ENCODE results near the gene SORCS2. TPM values are rescaled to one million over a fixed set of nuclear protein-coding genes. Genes with fewer than 3 reads are reported as not detected.
"Not testable (repeated sequence)": the region's sequence is repeated elsewhere in the genome, so short reads cannot be mapped to it uniquely, and the experiment has no call there.

Gene SORCS2
- total RNA-seq, 1 donor from 2014 or later: under 0.01 TPM

DNA sequence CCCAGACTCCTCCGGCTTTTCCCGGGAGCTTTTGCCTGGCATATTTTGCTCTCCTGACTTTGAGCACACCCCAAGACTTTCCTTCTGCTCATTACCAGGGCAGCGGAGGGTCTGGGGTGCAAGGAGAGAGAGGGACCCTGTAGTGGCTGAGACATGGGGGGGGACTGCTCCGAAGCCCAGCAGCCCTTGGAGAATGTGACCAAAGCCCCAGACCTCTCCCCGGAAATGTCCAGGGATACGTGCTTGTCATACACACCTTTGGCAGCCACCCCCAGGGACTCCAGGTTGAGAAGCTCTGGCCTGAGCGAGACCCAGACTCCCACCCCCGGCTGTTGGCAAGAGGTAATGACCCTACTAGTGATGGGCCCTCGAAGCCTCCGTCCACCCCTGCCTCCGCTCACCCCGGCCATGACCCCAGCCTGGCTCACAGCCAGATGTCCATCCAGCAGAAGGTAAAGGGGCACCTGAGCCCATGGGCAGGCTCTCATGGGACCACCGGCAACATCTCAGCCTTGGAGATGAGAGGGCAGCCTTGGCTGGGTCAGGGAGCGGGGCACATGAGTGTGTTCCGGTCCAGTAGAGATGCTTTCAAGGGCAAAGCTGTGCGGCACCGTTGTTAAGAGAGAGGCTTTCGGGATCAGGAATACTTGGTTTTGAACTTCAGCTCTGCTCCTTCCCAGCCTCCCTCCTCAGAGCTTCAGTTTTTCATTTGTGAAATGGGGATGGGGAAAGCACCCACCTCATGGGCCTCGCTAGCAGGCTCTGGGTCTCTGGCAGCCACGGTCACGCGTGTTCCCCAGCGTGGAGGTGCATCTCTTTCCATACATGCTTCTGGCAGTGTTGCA, 240.4 kb downstream of the SORCS2 start:
- no peak for DNase-seq

DNA sequence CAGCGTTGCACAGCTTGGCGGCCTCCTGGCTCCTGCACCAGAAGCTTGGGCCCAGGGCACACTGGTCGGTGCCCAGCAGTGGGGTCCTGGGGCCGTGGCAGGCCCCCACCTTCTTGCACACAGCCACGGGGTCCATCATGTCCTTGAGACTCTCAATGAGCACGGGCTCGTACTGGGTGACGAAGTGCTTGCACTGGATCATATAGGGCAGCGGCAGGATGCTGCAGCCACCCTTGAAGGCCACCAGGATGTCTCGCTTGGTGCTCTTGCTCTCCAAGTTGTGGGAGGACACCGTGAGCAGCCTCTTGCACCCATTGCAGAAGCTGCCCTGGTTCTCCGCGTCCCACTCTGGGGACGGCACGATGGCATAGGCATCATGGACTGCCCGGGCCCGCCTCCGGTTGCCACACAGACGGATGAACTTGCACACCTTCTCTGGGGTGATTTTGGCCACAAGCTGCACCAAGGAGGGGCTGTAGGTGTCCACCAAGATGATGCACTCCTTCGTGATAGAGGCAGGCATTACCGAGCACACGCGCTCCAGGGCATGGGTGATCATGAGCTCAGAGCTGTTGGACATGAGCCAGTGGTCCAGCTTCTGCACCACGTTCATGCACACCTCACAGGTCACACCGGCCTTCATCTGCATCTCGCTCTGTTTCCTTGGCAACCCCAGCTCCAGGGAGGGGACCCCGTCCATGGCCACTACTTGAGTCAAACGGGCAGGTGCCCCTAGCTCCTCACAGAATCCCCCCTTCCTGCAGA, 241.2 kb downstream of the SORCS2 start:
- DNase-seq: no peak

DNA sequence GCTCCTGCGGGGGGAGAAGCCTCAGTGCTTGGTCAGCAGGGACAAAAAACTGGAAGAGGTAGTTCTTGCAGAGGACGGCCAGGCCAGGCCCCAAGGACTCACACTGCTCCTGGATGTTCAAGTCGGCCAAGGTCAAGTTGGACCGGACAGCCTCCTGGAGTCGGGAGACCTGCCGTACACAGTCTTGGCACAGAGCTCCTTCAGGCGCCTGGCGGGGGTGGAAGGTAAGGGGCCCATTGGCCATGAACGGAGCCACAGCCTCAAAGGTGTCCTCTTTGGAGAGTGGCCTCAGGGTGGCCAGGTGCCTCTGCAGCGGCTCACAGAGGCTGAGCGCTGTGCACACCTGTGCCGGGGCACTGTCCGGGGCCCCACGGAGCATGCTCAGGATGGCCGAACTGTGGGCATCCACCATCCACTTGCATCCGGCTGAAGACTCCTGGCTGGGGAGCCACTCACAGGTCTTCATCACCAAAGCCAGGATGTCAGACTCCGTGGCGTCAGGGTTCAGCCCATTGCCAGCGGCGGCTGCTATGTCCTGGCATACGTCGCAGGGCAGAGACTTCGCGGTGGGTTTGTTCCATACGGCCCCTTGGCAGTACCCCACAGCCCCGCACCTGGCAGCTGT, 241.9 kb downstream of the SORCS2 start:
- no peak for DNase-seq

DNA sequence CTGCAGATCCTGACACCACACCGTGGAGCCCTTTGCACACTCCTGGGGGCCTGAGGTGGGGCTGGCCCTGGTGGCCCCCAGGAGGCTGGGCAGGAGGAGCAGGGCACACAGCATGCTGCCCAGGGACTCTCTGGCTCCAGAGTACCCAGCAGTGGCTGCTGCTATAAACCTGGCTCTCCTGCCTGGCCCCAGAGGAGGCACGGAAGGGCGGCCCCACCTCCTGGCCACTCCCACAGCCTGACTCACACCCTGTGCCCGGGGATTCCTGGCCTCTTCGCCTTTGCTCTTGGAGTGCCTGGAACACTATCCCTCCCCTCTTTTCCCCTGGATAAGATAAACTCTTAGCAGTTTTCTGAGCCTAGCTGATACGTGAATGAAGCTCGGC, 242.4 kb downstream of the SORCS2 start, which contains the start of gene PSAPL1:
PSAPL1 (minus strand) TSS at position 165 of the 385 bp plus-strand sequence; CDS start at position 114, 51 bp downstream.
- peak; percentile 7 for DNase-seq

DNA sequence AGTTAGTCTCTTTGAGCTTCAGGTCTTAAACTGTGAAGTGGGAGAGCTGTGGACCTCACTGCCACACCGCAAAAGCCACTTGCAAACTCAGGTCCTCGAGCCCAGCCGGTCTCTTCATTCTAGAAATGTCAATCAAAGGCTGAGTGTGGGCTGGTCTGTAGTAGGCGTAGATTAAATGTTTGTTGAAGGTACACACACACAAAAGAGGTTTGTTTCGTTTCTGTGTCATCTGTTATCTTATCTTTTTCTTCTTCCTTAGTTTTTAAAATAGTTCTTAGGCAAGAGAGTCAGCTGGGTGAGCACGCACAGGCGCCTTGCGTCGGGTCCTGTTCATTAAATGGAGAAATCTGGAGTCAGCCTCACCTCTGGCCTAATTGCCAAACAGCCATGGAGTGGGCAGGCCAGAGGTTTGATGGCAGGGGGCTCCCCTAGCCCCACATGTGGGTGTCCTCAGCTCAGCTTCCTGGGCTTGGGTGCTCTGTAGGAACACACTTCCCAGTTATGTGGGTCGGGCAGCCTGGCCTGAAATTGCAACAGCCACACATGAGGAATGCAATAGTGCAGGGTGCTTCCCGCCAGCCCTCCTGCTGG, 243.2 kb downstream of the SORCS2 start:
- DNase-seq: no peak

DNA sequence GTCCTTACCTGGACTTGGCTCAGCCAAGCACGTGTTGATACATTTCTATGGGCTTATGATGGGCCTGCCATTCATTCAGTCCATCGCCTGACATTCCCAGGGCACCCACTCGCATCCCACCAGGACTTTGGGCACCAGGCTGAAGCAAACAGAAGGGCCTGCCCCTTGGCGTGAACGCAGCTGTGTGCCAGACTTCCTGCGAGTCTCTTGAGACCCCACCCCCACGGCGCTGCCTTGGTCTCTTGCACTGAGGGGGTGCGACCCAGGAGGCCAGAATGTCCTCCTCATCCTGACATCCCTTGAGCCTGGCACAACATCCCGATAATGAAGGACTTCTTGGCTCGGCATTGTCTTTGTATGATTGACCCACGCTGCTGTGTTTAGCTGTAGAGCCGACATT, 243.9 kb downstream of the SORCS2 start:
- no peak for DNase-seq

- DNase-seq: no peak
These were observed 247.4 kb downstream of the SORCS2 start for GRCh38 chr4:7439699-7440098.

DNA sequence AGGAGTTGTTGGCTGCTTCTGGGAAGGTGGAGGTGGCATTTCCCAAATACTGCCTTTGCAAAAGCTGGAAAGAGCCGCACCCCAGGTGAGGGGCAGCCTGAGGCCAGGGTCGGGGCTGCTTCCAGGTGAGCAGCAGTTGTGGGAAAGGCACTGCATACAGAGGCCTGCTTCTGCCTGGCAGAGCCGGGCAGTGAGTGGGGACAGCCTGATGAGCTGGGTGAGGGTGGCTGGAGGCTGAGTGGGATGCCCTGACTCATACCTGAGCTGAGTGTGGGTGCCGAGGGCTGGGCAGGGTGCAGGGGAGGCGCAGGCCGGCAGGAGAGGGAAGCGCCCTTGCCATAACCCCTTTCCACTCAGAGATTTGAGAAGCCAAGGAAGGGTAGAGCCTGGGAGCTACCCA, 248.9 kb downstream of the SORCS2 start:
- DNase-seq: no peak

DNA sequence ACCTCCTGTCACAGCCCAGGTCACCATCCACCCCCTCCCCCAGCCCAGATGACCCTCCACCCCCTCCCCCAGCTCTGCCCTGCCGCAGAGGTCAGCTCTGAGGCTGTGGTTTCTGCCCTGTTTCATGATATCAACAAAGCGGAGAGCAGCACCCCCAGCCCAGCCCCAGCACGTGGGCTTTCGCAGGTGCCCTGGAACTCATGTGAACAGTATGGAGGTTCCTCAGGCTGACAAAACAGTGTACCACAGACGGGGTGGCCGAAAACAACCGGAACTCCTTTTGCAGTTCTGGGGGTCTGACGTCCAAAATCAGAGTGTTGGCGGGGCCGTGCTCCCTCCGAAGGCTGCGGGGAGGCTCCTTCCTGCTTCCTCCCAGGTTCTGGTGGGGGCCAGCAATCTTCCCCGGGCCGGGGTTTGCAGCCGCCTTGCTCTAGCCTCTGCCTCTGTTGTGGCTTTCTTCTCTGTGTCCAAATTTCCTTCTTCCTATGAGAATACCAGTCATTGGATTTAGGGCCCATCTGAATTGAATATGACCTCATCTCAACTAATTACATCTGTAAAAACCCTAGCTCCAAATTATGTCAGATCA, 250.3 kb downstream of the SORCS2 start:
- DNase-seq: no peak

DNA sequence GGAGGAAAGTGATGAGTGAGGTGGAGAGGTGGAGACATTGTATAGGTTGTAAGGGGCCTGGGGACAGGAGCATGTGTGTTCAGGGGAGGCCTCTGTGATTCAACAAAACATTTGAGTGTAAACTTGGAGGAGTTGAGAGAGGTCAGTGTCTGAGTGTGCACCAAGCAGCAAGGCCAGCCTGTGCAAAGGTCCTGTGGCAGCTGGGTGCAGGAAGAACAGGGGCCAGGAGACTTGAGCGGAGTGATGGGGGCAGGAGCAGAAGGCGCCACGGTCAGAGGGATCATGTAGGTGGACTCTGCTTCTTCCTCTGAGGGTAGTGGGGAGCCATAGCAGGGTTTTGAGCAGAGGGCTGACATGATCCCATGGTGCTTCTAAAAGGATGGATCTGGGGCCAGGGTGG, 252.0 kb downstream of the SORCS2 start:
- DNase-seq: no peak

- no peak for DNase-seq
These were observed 252.4 kb downstream of the SORCS2 start for GRCh38 chr4:7444731-7445130.

DNA sequence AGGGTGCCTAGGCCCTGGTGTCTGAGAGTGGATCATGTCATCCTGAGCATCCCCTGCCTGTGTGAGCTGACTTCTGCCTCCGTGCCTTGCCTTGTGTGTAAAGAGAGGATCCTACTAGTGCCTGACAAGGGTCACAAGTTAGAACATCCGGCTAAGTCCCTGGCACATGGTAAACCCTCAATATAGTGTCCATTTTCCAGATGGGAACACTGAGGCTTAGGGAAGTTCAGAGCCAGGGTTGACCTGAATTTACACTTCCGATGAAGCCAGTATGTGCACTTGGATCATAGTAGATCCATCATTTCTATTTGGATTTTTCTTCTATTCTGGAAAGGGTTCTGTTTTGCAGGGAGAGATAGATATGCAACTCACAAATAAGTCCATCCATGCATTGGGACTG, 254.9 kb downstream of the SORCS2 start:
- DNase-seq: no peak

DNA sequence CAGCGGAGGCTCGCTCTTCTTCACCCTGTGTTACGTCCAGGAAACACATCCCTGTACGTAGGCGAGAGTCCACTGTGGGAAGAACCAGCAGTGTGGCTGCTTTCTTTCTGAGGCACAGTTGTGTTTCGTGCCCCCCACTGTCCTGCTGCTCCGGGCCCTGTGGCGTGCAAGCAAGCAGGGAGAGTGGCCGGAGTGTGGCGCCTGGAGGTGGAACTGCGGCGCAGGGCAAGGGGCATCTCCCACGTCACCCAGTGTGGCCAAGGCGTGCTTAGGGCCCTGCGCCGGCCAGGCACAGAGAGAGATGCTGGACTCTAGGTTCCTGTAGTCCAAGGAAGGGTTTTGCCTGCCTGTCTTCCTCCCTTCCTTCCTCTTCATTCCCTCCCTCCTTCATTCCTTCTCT, 255.7 kb downstream of the SORCS2 start:
- DNase-seq: no peak

DNA sequence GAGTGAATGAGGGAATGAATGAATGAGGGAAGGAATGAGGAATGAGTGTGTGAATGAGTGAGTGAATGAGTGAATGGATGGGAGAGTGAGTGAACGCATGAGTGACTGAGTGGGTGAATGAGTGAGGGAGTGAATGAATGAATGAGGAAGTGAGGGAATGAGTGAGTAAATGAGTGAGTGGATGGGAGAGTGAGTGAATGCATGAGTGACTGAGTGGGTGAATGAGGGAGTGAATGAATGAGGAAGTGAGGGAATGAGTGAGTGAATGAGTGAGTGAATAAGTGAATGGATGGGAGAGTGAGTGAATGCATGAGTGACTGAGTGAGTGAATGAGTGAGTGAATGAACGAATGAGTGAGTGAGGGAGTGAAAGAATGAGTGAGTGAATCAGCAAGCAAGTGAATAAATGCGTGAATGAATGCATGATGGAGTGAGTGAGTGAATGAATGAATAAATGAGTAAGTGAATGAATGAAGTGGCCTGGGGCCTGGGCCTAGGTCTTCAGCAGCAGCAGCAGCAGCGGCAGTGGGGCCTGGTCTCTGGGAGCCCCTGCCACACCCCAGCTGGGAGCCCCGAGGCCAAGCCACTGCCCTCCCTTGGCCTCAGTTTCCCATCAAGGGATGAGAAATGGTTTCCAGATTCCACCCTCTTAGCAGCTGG, 258.6 kb downstream of the SORCS2 start:
- DNase-seq: no peak

GRCh38 chr4:7451434-7451789, 259.1 kb downstream of the SORCS2 start:
- DNase-seq: no peak

DNA sequence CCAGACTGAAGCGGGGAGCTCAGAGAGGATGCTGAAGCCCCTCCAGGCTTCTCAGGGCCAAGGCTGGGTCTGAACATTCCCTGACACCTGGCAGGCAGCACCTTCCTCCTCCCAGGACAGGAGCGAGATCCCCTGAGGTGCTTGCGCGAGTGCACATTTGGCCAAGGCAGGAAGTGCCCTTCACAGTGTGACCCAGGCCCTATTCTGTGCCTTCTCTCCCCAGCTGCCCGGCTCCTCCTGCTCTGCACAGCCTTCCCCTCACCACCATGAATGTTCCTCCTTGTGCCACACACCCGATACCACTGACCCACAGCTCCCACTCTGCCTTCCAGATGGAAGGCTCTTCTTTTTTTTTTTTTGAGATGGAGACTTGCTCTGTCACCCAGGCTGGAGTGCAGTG, 259.5 kb downstream of the SORCS2 start:
- no peak for DNase-seq

DNA sequence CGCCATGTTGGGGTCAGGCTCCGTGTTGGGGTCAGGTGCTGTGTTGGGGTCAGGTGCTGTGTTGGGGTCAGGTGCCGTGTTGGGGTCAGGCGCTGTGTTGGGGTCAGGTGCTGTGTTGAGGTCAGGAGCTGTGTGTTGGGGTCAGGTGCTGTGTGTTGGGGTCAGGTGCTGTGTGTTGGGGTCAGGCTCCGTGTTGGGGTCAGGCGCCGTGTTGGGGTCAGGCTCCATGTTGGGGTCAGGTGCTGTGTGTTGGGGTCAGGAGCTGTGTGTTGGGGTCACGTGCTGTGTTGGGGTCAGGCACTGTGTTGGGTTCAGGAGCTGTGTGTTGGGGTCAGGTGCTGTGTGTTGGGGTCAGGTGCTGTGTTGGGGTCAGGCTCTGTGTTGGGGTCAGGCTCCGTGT, 260.5 kb downstream of the SORCS2 start:
- not testable (repeated sequence) for DNase-seq

- no peak for DNase-seq
These were observed 265.1 kb downstream of the SORCS2 start for GRCh38 chr4:7457201-7458065.

DNA sequence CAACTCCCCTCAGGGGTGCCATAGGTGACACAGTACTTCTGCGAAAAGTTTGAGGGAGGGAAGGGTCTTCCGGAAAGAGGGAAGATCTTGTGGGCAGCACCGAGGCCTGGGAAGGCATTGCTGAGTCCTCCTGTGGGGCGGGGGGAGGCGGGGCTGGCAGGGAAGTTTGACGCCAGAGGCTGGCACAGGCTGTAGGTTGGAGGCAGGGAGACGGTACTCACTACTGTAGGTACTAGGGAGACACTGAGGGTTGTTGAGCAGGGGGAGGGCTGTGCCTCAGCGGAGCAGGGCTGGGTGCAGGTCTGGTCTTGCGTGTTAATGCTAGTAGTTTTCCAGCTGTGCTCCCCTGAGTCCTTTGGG, 265.7 kb downstream of the SORCS2 start:
- no peak for DNase-seq

- DNase-seq: no peak
These were observed 266.1 kb downstream of the SORCS2 start for GRCh38 chr4:7458477-7458876.

DNA sequence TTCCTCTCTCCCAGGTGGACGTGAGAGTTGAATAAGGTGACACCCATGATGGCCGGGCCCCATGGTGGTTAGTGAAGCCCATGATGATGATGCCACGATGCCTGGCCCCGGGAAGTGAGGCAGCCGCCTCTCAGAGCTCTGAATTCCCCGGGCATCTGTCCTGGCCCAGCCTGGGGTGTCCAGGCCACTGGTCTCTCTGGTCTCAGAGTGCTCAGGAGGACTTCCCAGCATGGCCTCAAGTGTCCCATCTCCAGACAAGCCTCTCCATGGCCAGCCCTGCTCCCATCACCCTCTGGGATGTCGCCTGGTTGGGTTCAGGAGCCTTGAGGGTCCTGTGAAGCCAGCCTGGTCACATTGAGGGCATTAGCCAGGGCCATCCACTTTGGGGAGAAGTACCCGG, 267.1 kb downstream of the SORCS2 start:
- DNase-seq: no peak

Measured in dermis blood vessel endothelial cell (primary cell).